ENCODE results near the gene ERAL1.
"Not testable (repeated sequence)": the region's sequence is repeated elsewhere in the genome, so short reads cannot be mapped to it uniquely, and the experiment has no call there.

Gene ERAL1

GRCh38 chr17:28854457-28855335 is at the start of gene ERAL1:
ERAL1 (plus strand) TSS chr17:28855016; CDS start chr17:28855035, 19 bp downstream.
- DNase-seq = peak; percentile 86

GRCh38 chr17:28807925-28808634 is 46.7 kb upstream of the ERAL1 start:
- no peak for DNase-seq

GRCh38 chr17:28810437-28810836 is 44.4 kb upstream of the ERAL1 start:
- no peak for DNase-seq

GRCh38 chr17:28811651-28812090 is 43.1 kb upstream of the ERAL1 start:
- DNase-seq = no peak

GRCh38 chr17:28812091-28812747 is 42.6 kb upstream of the ERAL1 start:
- peak; percentile 98 for DNase-seq

- no peak for DNase-seq
These were observed 42.0 kb upstream of the ERAL1 start for GRCh38 chr17:28812748-28813377.

- DNase-seq = no peak
These were observed 38.3 kb upstream of the ERAL1 start for GRCh38 chr17:28816540-28816939.

GRCh38 chr17:28818819-28819221 is 36.0 kb upstream of the ERAL1 start:
- DNase-seq = no peak

GRCh38 chr17:28819582-28819981 is 35.2 kb upstream of the ERAL1 start:
- no peak for DNase-seq

GRCh38 chr17:28827672-28828071 is 27.1 kb upstream of the ERAL1 start:
- no peak for DNase-seq

- peak; percentile 24 for DNase-seq
These were observed 26.3 kb upstream of the ERAL1 start for GRCh38 chr17:28828294-28829040.

- DNase-seq = no peak
These were observed 20.4 kb upstream of the ERAL1 start for GRCh38 chr17:28834420-28834819.

- not testable (repeated sequence) for DNase-seq
These were observed 18.3 kb upstream of the ERAL1 start for GRCh38 chr17:28836541-28836940.

GRCh38 chr17:28839221-28839620 is 15.6 kb upstream of the ERAL1 start:
- DNase-seq = no peak

- DNase-seq = no peak
These were observed 12.9 kb upstream of the ERAL1 start for GRCh38 chr17:28841901-28842281.

- DNase-seq = peak; percentile 65
These were observed 12.4 kb upstream of the ERAL1 start, which contains the start of gene FAM222B for GRCh38 chr17:28842282-28843012. FAM222B (minus strand) TSS chr17:28842790; CDS start chr17:28766667, 76,123 bp downstream.

- no peak for DNase-seq
These were observed 11.0 kb upstream of the ERAL1 start for GRCh38 chr17:28843816-28844148.

- DNase-seq = no peak
These were observed 8.6 kb upstream of the ERAL1 start for GRCh38 chr17:28846231-28846630.

- DNase-seq = not testable (repeated sequence)
These were observed 8.1 kb upstream of the ERAL1 start for GRCh38 chr17:28846699-28847098.

- not testable (repeated sequence) for DNase-seq
These were observed 6.1 kb upstream of the ERAL1 start for GRCh38 chr17:28848667-28849066.

GRCh38 chr17:28849281-28849680 is 5.5 kb upstream of the ERAL1 start:
- DNase-seq = no peak

- no peak for DNase-seq
These were observed 1.5 kb upstream of the ERAL1 start for GRCh38 chr17:28853295-28853694.
